Skeletal muscle satellite cell (primary cell): ENCODE data around the gene BRPF3.

ENCODE experiments used
- H3K27me3 ChIP-seq: 2 replicates; pipeline ENCODE4 v1.7.0; 2013; ENCODE audit warnings: low read length; ENCODE audit not compliant: control insufficient read depth, insufficient read depth
- H3K36me3 ChIP-seq: 2 replicates; pipeline ENCODE4 v1.7.0; 2013; ENCODE audit warnings: mild to moderate bottlenecking, control low read depth, low read length; ENCODE audit not compliant: insufficient read depth
- H3K4me1 ChIP-seq: 2 replicates; pipeline ENCODE4 v1.7.0; 2013; ENCODE audit warnings: low read length; ENCODE audit not compliant: control insufficient read depth, insufficient read depth
- H3K4me2 ChIP-seq: 2 replicates; pipeline ENCODE4 v1.7.0; 2013; ENCODE audit warnings: mild to moderate bottlenecking, low read length
- H3K4me3 ChIP-seq: 2 replicates; pipeline ENCODE4 v1.7.0; 2013; ENCODE audit warnings: low read length
- H3K9ac ChIP-seq: 2 replicates; pipeline ENCODE4 v1.7.0; 2013; ENCODE audit warnings: mild to moderate bottlenecking, low read depth, low read length, moderate library complexity
- H3K9me3 ChIP-seq: replicated peaks from 2 replicates; pipeline ENCODE4 v1.7.0; 2013; ENCODE audit warnings: mild to moderate bottlenecking, control low read depth, low read length

BRPF3 gene

DNA sequence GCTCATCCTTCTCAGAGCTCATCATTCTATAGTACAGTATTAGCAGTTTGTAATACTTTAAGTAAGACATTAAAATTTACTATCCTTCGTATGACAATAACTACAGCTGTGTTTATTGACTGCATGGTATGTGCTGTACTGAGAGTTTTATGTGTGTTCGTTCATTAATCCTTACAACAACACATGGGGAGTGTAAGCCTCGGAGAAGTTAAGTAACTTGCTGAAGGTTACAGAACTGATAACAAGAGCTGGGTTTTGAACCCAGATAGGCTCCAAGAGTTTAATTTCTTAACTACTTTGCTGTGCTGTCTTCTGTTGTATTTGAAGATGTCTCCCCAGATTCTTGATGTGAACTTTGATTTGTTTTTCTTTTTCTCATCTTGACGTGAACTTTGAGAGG is 23.7 kb downstream of the BRPF3 start:
- H3K4me2 ChIP-seq: no peak overlapping the region
- H3K36me3 ChIP-seq: peaks cover 72% of the 10 kb centered on the region
- no peaks in the 10 kb centered on the region for H3K9me3 ChIP-seq
- no peak overlapping the region for H3K9ac ChIP-seq
- no peak overlapping the region for H3K4me3 ChIP-seq
- no peaks in the 10 kb centered on the region for H3K27me3 ChIP-seq
- H3K4me1 ChIP-seq: no peaks in the 10 kb centered on the region

GRCh38 chr6:36221674-36222073 is 25.1 kb downstream of the BRPF3 start:
- no peak overlapping the region for H3K9ac ChIP-seq
- no peaks in the 10 kb centered on the region for H3K4me1 ChIP-seq
- no peak overlapping the region for H3K4me2 ChIP-seq
- no peak overlapping the region for H3K4me3 ChIP-seq
- H3K36me3 ChIP-seq: peaks cover 73% of the 10 kb centered on the region
- no peaks in the 10 kb centered on the region for H3K27me3 ChIP-seq
- no peaks in the 10 kb centered on the region for H3K9me3 ChIP-seq

DNA sequence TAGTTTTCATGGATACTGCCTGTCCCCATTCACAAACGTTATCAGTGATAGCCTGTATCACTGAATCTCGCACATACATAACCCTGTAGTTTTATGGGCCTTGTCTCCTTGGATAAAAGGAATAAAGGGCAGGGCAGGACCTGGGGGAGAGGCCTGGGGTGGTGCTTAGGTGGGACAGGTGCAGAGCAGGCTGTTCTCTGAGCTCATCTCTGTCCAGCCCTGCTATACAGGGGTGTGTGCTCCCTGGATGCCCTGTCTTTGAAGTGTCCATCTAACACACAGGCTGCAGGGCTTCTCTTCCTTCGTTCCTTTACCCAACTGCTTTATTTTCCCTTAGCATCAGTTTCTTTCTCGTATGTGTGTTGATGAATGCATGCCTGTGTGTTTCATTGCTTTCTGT is 26.4 kb downstream of the BRPF3 start:
- H3K9me3 ChIP-seq: no peaks in the 10 kb centered on the region
- H3K36me3 ChIP-seq: peaks cover 69% of the 10 kb centered on the region
- H3K4me1 ChIP-seq: no peaks in the 10 kb centered on the region
- no peak overlapping the region for H3K9ac ChIP-seq
- H3K4me2 ChIP-seq: no peak overlapping the region
- no peak overlapping the region for H3K4me3 ChIP-seq
- H3K27me3 ChIP-seq: no peaks in the 10 kb centered on the region

- Histone ChIP-seq H3K36me3 (peaks cover 68% of the 10 kb centered on the region), H3K4me2 (no peak overlapping the region), H3K9me3 (no peaks in the 10 kb centered on the region), H3K9ac (no peak overlapping the region), H3K4me1 (no peaks in the 10 kb centered on the region), H3K27me3 (no peaks in the 10 kb centered on the region), H3K4me3 (no peak overlapping the region)
These were observed 27.2 kb downstream of the BRPF3 start for GRCh38 chr6:36223706-36224105.

DNA sequence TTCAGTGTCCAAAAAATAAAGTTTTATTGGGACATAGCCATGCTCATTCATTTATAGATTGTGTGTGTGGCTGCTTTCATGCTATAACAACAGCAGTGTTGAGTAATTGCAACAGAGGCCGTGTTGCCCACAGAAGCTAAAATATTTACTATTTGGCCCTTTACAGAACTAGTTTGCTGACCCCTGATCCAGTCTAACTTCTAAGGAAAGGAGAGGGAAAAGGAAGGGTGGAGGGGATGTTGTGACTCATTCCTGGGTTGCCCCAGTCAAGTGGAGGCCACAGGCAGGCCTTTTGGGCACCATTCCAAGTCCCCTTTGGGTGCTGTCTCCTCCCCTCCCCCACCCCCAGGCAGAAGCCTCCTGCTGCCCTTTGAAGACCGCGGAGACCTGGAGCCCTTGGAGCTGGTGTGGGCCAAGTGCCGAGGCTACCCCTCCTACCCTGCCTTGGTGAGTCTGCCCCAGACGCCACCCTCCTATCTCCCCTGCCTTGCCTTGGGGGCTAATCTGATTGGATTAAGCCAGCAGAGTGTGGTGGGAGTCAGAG is 28.4 kb downstream of the BRPF3 start:
- Histone ChIP-seq H3K4me1 (no peaks in the 10 kb centered on the region), H3K9ac (no peak overlapping the region), H3K27me3 (no peaks in the 10 kb centered on the region), H3K4me2 (no peak overlapping the region), H3K9me3 (no peaks in the 10 kb centered on the region), H3K36me3 (peaks cover 61% of the 10 kb centered on the region), H3K4me3 (no peak overlapping the region)

DNA sequence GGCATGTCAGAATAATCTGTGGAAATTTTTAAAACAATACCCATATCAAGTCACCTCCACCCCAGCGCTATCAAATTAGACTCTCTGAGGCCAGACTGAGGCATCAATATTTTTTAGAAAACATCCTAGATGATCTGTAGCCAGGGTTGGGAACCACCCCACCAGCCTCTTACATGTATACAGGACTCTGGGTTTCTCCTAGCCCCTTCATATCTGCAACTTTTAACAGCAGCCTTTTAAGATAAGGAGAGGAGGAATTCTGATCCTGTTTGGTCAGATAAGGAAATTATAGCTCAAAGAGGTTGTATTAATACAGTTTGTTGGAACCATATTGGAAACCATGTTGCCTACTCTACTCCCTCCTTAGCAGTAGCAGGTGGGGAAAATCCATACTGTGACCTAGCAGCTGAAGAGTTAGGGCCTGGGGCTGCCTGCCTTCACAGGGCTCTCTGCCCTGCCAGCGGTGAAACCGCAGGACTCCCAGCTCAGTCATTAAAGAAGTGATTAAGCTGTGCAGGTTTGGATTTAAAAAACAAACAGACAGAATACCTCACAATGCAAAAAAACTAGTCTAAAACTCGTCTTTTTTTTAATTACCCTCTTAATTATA is 30.0 kb downstream of the BRPF3 start:
- peaks cover 72% of the 10 kb centered on the region for H3K36me3 ChIP-seq
- H3K4me3 ChIP-seq: no peak overlapping the region
- H3K9me3 ChIP-seq: no peaks in the 10 kb centered on the region
- no peaks in the 10 kb centered on the region for H3K27me3 ChIP-seq
- H3K9ac ChIP-seq: no peak overlapping the region
- no peak overlapping the region for H3K4me2 ChIP-seq
- H3K4me1 ChIP-seq: no peaks in the 10 kb centered on the region

GRCh38 chr6:36227379-36228228 is 31.1 kb downstream of the BRPF3 start:
- H3K4me2 ChIP-seq: no peak overlapping the region
- H3K4me1 ChIP-seq: no peaks in the 10 kb centered on the region
- peaks cover 65% of the 10 kb centered on the region for H3K36me3 ChIP-seq
- no peaks in the 10 kb centered on the region for H3K9me3 ChIP-seq
- no peak overlapping the region for H3K4me3 ChIP-seq
- no peaks in the 10 kb centered on the region for H3K27me3 ChIP-seq
- H3K9ac ChIP-seq: no peak overlapping the region

GRCh38 chr6:36229223-36229622 is 32.7 kb downstream of the BRPF3 start:
- Histone ChIP-seq H3K4me1 (no peaks in the 10 kb centered on the region), H3K4me2 (no peak overlapping the region), H3K4me3 (no peak overlapping the region), H3K9me3 (no peaks in the 10 kb centered on the region), H3K27me3 (no peaks in the 10 kb centered on the region), H3K9ac (no peak overlapping the region), H3K36me3 (peaks cover 62% of the 10 kb centered on the region)

GRCh38 chr6:36230371-36230770 is 33.8 kb downstream of the BRPF3 start:
- no peaks in the 10 kb centered on the region for H3K27me3 ChIP-seq
- no peaks in the 10 kb centered on the region for H3K9me3 ChIP-seq
- peaks cover 52% of the 10 kb centered on the region for H3K36me3 ChIP-seq
- no peak overlapping the region for H3K9ac ChIP-seq
- no peaks in the 10 kb centered on the region for H3K4me1 ChIP-seq
- H3K4me2 ChIP-seq: no peak overlapping the region
- H3K4me3 ChIP-seq: no peak overlapping the region

DNA sequence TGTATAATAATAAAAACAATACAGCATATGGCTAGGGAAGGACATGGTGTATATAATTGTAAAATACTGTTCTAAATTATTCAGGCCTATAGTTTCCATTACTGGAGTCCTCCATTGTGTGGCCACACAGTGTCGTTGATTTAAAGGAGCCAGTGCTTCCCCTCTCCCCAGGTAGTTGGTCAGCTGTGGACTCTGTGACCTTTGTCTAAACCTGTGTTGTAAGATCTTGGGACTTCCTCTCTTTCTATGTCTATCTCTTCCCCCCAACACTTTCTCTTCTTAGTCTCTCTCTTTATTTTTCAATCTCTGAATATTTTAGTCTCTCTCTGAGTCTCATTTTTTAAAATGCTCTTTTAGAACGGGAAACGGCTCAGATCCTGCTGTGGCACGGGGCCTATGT is 35.6 kb downstream of the BRPF3 start:
- peaks cover 35% of the 10 kb centered on the region for H3K36me3 ChIP-seq
- H3K9me3 ChIP-seq: no peaks in the 10 kb centered on the region
- no peak overlapping the region for H3K9ac ChIP-seq
- no peak overlapping the region for H3K4me3 ChIP-seq
- no peaks in the 10 kb centered on the region for H3K4me1 ChIP-seq
- H3K27me3 ChIP-seq: no peaks in the 10 kb centered on the region
- no peak overlapping the region for H3K4me2 ChIP-seq

DNA sequence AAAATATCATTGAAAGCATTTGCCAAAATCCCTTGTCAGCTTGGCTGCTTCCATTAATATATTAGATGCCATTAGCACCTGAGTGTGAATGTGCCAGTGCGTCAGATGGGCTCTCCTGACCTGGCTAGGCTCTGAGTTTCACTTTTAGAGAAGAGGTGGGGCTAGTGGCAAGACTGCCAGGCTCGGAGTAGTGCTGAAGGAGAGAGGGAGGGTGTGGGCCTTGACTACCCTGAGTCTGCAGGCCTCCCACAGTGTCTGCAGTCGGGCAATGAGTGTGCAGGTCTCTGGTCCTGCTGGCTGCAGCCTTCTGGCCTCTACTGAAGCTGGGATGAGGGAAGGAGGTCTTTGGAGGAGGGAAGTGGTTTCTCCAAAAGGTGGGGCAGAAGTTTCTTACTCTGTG is 38.8 kb downstream of the BRPF3 start:
- Histone ChIP-seq H3K36me3 (peaks cover 16% of the 10 kb centered on the region), H3K4me1 (no peaks in the 10 kb centered on the region), H3K4me2 (no peak overlapping the region), H3K27me3 (no peaks in the 10 kb centered on the region), H3K4me3 (no peak overlapping the region), H3K9ac (no peak overlapping the region), H3K9me3 (no peaks in the 10 kb centered on the region)

- H3K4me3 ChIP-seq: no peak overlapping the region
- peaks cover 11% of the 10 kb centered on the region for H3K36me3 ChIP-seq
- no peaks in the 10 kb centered on the region for H3K27me3 ChIP-seq
- no peak overlapping the region for H3K9ac ChIP-seq
- H3K9me3 ChIP-seq: no peaks in the 10 kb centered on the region
- no peak overlapping the region for H3K4me2 ChIP-seq
- no peaks in the 10 kb centered on the region for H3K4me1 ChIP-seq
These were observed 39.3 kb downstream of the BRPF3 start for GRCh38 chr6:36235862-36236261.
